Type B pancreatic cell (in vitro differentiated cells): ENCODE data around the gene RASIP1. TPM values are rescaled to one million over a fixed set of nuclear protein-coding genes. Genes with fewer than 3 reads are reported as not detected.
"Not testable (repeated sequence)": the region's sequence is repeated elsewhere in the genome, so short reads cannot be mapped to it uniquely, and the experiment has no call there.

Experiments
- DNase-seq: peaks from one replicate; pipeline ENCODE4 v3.0.0; 2021; ENCODE audit warnings: mixed read lengths; ENCODE audit not compliant: unreplicated experiment; ENCODE audit errors: extremely low spot score
- H3K27ac Mint-ChIP-seq: 2 replicates; pipeline ENCODE4 v1.8.0; 2021; ENCODE audit warnings: mild to moderate bottlenecking, mixed read lengths
- H3K27me3 Mint-ChIP-seq: 2 replicates; pipeline ENCODE4 v1.8.0; 2021; ENCODE audit warnings: mixed read lengths
- H3K36me3 Mint-ChIP-seq: 2 replicates; pipeline ENCODE4 v1.8.0; 2021; ENCODE audit warnings: mixed read lengths
- H3K4me1 Mint-ChIP-seq: one replicate; pipeline ENCODE4 v1.8.0; 2021; ENCODE audit warnings: mixed read lengths; ENCODE audit not compliant: unreplicated experiment
- H3K4me3 Mint-ChIP-seq: 2 replicates; pipeline ENCODE4 v1.8.0; 2021; ENCODE audit warnings: mild to moderate bottlenecking, mixed read lengths
- H3K9me3 Mint-ChIP-seq: 2 replicates; pipeline ENCODE4 v1.8.0; 2021; ENCODE audit warnings: mixed read lengths
- CTCF ChIP-seq: fragments of 200-600 bp; sonication (generic); conservative IDR thresholded peaks from 2 replicates; pipeline ENCODE4 v1.5.0; 2021; ENCODE audit warnings: antibody characterized with exemption, mild to moderate bottlenecking
- long read RNA-seq: library from polyadenylated mRNA; unstranded; transcript quantifications from one replicate; pipeline ENCODE4 v2.0.0, GENCODE V29; 2020
- total RNA-seq: library from RNA; stranded (reverse); gene quantifications from 2 replicates; pipeline ENCODE4 v1.2.1, GENCODE V29; 2021; ENCODE audit warnings: low replicate concordance

The RASIP1 gene
- total RNA-seq: 1.9 and 4.6 TPM in 2 replicates
- long read RNA-seq: 0 reads

GRCh38 chr19:48740164-48740972 is at the start of gene RASIP1:
Gene RASIP1, minus strand, starts transcription at chr19:48740610. Its CDS starts 328 bp downstream, at chr19:48740282.
- Mint-ChIP-seq H3K27me3 (peaks cover 3% of the 10 kb centered on the region), H3K4me1 (peaks cover 10% of the 10 kb centered on the region), H3K36me3 (no peaks in the 10 kb centered on the region), H3K4me3 (peak within 1 kb of the TSS; percentile 39), H3K27ac (no peak within 1 kb of the TSS), H3K9me3 (no peaks in the 10 kb centered on the region)
- no peak for DNase-seq
- TF ChIP-seq CTCF: no peak

- H3K27me3 Mint-ChIP-seq, H3K9me3 Mint-ChIP-seq, H3K27ac Mint-ChIP-seq, H3K36me3 Mint-ChIP-seq, H3K4me3 Mint-ChIP-seq, DNase-seq, H3K4me1 Mint-ChIP-seq: not testable (repeated sequence)
Observed at GRCh38 chr19:48787331-48787730, 46.9 kb upstream of the RASIP1 start.

GRCh38 chr19:48786422-48786821 is 46.0 kb upstream of the RASIP1 start:
- H3K4me3 Mint-ChIP-seq, H3K4me1 Mint-ChIP-seq, H3K36me3 Mint-ChIP-seq, H3K27ac Mint-ChIP-seq, H3K27me3 Mint-ChIP-seq, DNase-seq, H3K9me3 Mint-ChIP-seq: not testable (repeated sequence)

GRCh38 chr19:48784527-48784926 is 44.1 kb upstream of the RASIP1 start:
- DNase-seq: no peak

GRCh38 chr19:48780631-48781391 is 40.4 kb upstream of the RASIP1 start:
- peak overlapping the region; percentile 24 for H3K4me3 Mint-ChIP-seq
- no peaks in the 10 kb centered on the region for H3K27me3 Mint-ChIP-seq
- H3K27ac Mint-ChIP-seq: peak overlapping the region; percentile 24
- H3K9me3 Mint-ChIP-seq: no peaks in the 10 kb centered on the region
- DNase-seq: no peak
- TF ChIP-seq CTCF: no peak
- H3K36me3 Mint-ChIP-seq: no peaks in the 10 kb centered on the region
- peaks cover 14% of the 10 kb centered on the region for H3K4me1 Mint-ChIP-seq

More at GRCh38 chr19:48784527-48784926, 44.1 kb upstream of the RASIP1 start:
- H3K27ac Mint-ChIP-seq: no peak overlapping the region
- H3K9me3 Mint-ChIP-seq: no peaks in the 10 kb centered on the region
- no peak overlapping the region for H3K4me3 Mint-ChIP-seq
- H3K36me3 Mint-ChIP-seq: no peaks in the 10 kb centered on the region
- peaks cover 14% of the 10 kb centered on the region for H3K4me1 Mint-ChIP-seq
- no peaks in the 10 kb centered on the region for H3K27me3 Mint-ChIP-seq
- TF ChIP-seq CTCF: no peak

GRCh38 chr19:48779636-48780035 is 39.2 kb upstream of the RASIP1 start:
- no peak for DNase-seq
- Mint-ChIP-seq H3K36me3 (no peaks in the 10 kb centered on the region), H3K27ac (no peak overlapping the region), H3K4me3 (no peak overlapping the region), H3K9me3 (no peaks in the 10 kb centered on the region), H3K4me1 (peaks cover 14% of the 10 kb centered on the region), H3K27me3 (no peaks in the 10 kb centered on the region)
- no peak for TF ChIP-seq CTCF
